ENCODE results near the gene CLTC.
A peak's percentile ranks its signal among the peaks of the same experiment; 100 is the strongest.
"Not testable (repeated sequence)": the region's sequence is repeated elsewhere in the genome, so short reads cannot be mapped to it uniquely, and the experiment has no call there.

The CLTC gene

GRCh38 chr17:59619298-59620063 is at the start of gene CLTC:
TSS of gene CLTC (plus strand) at chr17:59619895. CDS start at chr17:59620132, 237 bp downstream.
- peak; percentile 97 for DNase-seq (ENCODE audit: low read depth)

GRCh38 chr17:59572301-59572924 is 47.3 kb upstream of the CLTC start:
- DNase-seq (ENCODE audit: low read depth), result peak; percentile 21

DNA sequence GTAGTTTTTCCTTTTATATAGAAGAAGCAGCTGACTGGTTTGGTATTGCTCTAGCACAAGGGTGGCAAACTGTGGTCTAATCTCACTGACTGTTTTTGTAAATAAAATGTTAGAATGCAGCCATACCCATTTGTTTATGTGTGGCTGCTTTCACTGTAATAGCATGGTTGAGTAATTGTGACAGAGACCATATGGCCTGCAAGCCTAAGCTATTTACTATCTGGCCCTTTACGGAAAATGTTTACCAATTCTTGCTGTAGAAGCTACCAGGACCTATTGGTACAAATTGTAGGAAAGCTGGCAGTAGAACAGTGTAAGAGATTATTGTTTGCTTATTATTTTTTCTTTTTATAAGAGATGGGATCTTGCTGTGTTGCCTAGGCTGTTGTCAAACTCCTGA is 35.5 kb upstream of the CLTC start:
- DNase-seq (ENCODE audit: low read depth), result not testable (repeated sequence)

GRCh38 chr17:59600169-59600568 is 19.5 kb upstream of the CLTC start:
- DNase-seq (ENCODE audit: low read depth), result no peak

DNA sequence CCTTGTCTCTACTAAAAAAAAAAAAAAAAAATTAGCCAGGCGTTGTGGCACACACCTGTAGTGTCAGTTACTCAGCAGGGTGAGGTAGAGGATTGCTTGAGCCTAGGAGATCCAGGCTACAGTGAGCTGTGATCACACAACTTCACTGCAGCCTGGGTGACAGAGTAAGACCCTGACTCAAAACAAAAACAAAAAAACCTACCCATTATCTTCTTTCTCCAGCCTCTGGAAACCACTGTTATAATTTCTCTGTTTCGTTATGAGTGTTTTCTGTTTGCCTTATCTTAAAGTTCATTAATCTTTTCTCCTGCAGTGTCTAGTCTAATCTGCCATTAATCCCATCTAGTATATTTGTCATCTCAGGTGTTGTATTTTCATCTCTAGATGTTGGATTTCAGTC is 18.6 kb upstream of the CLTC start:
- no peak for DNase-seq (ENCODE audit: low read depth)

- no peak for DNase-seq (ENCODE audit: low read depth)
These were observed 12.6 kb upstream of the CLTC start for GRCh38 chr17:59607061-59607460.

DNA sequence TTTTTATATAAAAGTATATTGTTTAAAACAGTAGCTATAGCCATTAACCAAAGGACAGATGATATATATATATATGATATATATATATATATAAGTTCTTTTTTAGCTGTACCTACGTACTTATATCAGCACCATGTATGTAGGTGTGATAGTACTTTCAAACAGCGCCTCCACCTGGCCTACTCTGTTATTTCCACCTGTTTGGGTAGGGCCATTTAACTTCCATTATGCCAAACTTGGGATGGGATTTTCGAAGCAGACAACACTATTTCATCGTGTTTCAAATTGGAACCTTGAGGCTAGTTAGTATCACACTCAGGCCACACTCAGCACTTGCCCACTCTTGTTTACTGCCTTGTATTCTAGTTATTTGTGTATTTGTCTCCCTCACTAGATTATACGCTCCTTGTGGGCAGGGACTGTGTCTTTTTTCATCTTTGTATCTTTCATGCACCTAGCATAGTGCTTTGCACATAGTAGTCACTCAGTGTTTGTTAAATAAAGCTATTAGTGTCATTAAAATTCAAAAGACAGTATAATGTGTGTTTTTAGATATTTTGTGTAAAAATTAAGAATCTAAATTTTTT is 11.8 kb upstream of the CLTC start:
- no peak for DNase-seq (ENCODE audit: low read depth)

DNA sequence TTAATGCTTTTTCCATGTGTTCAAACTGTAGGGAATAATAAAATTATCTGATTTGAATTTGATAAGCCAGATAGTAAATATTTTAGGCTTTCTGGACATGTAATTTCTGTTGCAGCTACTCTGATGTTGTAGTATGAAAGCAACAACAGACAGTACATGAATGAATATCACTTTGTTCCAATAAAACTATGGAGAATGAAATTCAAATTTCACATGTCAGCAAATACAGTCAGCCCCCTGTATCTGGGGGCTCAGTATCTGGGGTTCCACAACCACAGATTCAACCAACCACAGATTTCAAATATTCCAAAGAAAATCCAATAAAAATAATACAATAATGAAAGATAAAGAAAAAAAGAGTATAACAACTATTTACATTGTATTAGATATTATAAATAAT is 8.2 kb upstream of the CLTC start:
- no peak for DNase-seq (ENCODE audit: low read depth)

DNA sequence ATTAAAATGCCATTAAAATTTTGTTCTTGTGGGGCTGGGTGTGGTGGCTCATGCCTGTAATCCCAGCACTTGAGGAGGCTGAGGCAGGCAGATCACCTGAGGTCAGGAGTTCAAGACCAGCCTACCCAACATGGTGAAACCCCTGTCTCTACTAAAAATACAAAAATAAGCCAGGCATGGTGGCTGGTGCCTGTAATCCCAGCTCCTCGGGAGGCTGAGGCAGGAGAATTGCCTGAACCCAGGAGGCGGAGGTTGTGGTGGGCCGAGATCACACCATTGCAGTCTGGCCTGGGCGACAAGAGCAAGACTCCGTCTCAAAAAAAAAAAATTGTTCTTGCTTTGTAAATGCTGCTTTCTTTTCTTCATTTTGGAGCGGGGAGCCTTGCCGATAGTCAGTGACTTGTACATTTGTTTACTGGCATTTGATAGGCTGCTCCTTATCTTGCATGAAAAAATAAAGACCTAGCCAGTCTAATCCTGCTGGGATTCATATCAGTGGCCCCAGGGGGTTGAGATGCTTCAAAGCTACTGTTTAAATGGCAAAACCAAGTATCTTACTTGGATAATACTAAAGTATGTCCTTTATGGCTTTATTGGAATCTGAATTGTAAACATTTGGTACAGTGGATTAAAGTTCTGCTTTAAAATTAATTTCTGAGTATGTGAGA is 3.3 kb upstream of the CLTC start:
- DNase-seq (ENCODE audit: low read depth), result peak; percentile 29

- peak; percentile 27 for DNase-seq (ENCODE audit: low read depth)
These were observed 2.5 kb upstream of the CLTC start for GRCh38 chr17:59617156-59617732.

DNA sequence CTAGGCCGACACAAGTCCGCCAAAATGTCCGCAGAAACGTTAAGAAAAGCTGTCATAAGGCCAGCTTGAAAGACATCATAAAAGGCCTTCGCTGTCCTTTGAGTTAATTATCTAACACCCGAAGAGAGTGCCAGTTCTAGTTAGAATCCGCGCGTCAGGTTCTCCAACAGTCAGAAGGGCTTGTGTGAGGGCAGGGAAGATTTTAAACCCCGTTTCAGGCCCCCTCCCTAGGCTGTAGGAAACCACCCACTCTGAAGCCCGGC is 729 bp upstream of the CLTC start:
- DNase-seq (ENCODE audit: low read depth), result no peak

GRCh38 chr17:59620064-59620359 is 317 bp downstream of the CLTC start:
- no peak for DNase-seq (ENCODE audit: low read depth)

DNA sequence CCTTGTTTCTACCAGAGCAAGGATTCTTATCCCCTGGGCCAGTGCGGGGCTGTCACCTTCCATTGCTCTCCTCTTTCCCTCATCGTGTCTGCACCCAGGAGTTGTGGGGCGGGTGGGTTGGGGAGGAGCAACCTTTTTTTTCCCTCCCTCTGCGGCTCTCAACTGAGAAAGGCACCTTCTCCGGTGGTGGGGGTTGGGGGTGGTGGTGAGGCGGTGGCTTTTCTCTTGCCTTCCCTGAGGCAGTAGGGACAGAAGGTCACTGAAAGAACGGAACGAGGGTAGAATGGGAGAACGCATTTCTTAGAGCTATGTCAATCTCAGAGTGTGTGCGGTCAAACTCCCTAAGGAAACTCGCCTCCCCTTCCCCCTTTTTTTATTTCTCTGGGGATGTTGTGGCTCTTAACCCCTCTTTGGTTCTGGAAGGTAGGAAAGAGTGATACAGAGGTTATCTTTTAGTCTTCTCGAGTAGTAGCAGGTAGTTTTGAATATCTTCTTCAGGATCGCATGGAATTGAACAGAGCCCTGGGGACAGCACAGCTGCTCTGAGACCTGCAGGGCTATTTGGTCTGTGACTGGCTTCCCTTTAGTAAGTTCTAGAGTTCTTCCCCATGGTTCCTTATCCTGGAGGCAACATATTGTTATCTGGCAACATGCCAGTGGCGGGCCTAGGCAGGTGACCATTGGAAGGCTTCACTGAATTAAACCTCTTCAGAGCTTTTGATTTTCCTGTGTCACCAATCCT is 994 bp downstream of the CLTC start:
- DNase-seq (ENCODE audit: low read depth), result peak; percentile 54

GRCh38 chr17:59621771-59622170 is 2.1 kb downstream of the CLTC start:
- DNase-seq (ENCODE audit: low read depth), result no peak

GRCh38 chr17:59623151-59623550 is 3.5 kb downstream of the CLTC start:
- no peak for DNase-seq (ENCODE audit: low read depth)

- DNase-seq (ENCODE audit: low read depth), result no peak
These were observed 7.1 kb downstream of the CLTC start for GRCh38 chr17:59626756-59627155.

DNA sequence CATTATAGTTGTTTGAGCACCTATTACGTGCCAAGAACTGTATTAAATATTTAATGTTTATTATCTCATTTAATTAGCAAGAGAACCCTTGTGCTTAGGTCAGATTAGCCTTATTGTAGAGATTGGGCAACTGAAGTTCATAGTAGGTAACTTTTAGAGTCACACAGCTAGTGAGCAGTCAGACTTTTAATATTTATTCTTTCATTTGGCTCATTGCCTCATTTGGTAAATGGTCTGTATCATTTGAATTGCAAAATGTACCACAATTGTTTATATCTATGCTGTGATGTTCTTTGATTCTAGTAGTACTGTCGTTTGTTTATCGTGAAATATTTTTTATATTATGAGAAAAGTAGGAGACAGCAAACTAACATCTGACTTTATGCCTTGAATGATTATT is 7.6 kb downstream of the CLTC start:
- DNase-seq (ENCODE audit: low read depth), result no peak

- DNase-seq (ENCODE audit: low read depth), result no peak
These were observed 8.1 kb downstream of the CLTC start for GRCh38 chr17:59627770-59628171.

GRCh38 chr17:59629174-59629573 is 9.5 kb downstream of the CLTC start:
- no peak for DNase-seq (ENCODE audit: low read depth)

- DNase-seq (ENCODE audit: low read depth), result no peak
These were observed 11.6 kb downstream of the CLTC start for GRCh38 chr17:59631276-59631675.

DNA sequence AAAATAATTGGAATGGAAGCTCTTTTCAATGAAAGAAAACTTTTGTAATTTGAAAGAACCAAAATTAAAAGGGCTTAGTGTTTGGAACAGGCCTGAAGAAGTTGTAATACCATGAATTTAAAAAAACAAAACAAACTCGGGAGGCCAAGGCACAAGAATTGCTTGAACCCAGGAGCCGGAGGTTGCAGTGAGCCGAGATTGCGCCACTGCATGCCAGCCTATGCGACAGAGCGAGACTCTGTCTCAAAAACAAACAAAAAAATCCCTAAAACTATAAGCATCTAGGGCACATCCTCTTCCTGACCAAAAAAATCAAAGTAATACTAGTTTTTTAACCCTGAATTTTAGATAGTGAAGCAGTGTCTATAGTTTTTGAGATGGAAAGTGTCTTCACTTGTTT is 12.7 kb downstream of the CLTC start:
- DNase-seq (ENCODE audit: low read depth), result no peak

DNA sequence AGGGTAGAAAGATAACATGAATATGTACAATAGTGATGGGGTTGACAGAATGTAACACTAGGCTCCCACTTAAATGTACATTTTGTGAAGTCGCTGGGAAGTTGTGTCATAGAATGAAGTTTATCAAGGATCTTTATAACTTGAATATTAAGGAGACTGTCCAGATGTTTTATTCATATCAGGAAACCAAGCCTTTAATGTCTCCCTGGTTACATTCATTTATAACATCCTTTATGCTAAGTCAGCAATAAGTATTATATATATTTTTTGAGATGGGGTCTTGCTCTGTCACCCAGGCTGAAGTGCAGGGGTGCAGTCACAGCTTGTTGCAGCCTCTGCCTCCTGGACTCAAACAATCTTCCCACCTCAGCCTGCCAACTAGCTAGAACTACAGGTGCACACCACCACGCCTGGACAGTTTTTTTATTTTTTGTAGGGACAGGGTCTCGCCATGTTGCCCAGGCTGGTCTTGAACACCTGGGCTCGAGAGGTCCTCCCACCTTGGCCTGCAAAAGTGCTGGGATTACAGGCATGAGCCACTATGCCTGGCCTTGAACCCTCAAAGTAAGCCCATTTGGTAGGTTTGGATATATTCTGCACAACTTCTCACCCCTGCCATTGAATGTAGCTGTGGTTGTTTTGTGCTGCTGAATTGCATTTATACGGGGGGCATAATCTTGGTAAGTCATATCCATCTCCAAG is 14.1 kb downstream of the CLTC start:
- DNase-seq (ENCODE audit: low read depth), result no peak
